Keratinocyte (primary cell): ENCODE data around the gene TRIM14. TPM values are rescaled to one million over a fixed set of nuclear protein-coding genes. Genes with fewer than 3 reads are reported as not detected.

ENCODE experiments used
- DNase-seq: peaks from one replicate; pipeline ENCODE4 v3.0.0-alpha.2; 2011; ENCODE audit warnings: low read depth, missing footprints, low spot score
- FAIRE-seq: peaks from 2 replicates; lab custom pipeline; 2011; peaks lifted over from hg19 to GRCh38; lab: Jason Lieb, UNC
- H2AFZ ChIP-seq: 2 replicates; pipeline ENCODE4 v1.6.0; 2012; ENCODE audit warnings: low read length, control low read depth, inconsistent platforms; ENCODE audit not compliant: control insufficient read depth
- H3K27ac ChIP-seq: 2 replicates; pipeline ENCODE4 v1.5.1; 2011; ENCODE audit warnings: low read length; ENCODE audit not compliant: control insufficient read depth, insufficient read depth
- H3K27me3 ChIP-seq: 3 replicates; pipeline ENCODE4 v1.6.0; 2011; ENCODE audit warnings: low read length; ENCODE audit not compliant: control insufficient read depth, insufficient read depth; ENCODE audit errors: extremely low read depth
- H3K36me3 ChIP-seq, 2 experiments: 2 replicates in 1 of 2; 3 replicates in 1 of 2; pipeline ENCODE4 v1.5.1; 2011; ENCODE audit warnings: low read length in 2 of 2, mild to moderate bottlenecking in 1 of 2; ENCODE audit not compliant: control insufficient read depth in 2 of 2, insufficient read depth in 2 of 2; ENCODE audit errors: extremely low read depth in 1 of 2
- H3K4me1 ChIP-seq: 3 replicates; pipeline ENCODE4 v1.5.1; 2011; ENCODE audit warnings: low read length; ENCODE audit not compliant: control insufficient read depth, insufficient read depth; ENCODE audit errors: extremely low read depth
- H3K4me2 ChIP-seq: 3 replicates; pipeline ENCODE4 v1.6.0; 2011; ENCODE audit warnings: low read depth, low read length; ENCODE audit not compliant: control insufficient read depth, insufficient read depth; ENCODE audit errors: extremely low read depth
- H3K4me3 ChIP-seq, 3 experiments: fragments of 200-600 bp in 1 of 3; sonication (generic) in 1 of 3; 2 replicates in 2 of 3; 3 replicates in 1 of 3; pipeline ENCODE4 v1.5.1; 2011 to 2016; ENCODE audit warnings: low read length in 3 of 3, mild to moderate bottlenecking in 3 of 3, control low read depth in 2 of 3, inconsistent platforms in 1 of 3, low read depth in 1 of 3, mixed read lengths in 1 of 3, mixed run types in 1 of 3, moderate library complexity in 1 of 3; ENCODE audit not compliant: control insufficient read depth in 2 of 3, insufficient read depth in 2 of 3; ENCODE audit errors: extremely low read depth in 1 of 3
- H3K79me2 ChIP-seq: 2 replicates; pipeline ENCODE4 v1.6.0; 2012; ENCODE audit warnings: low read length; ENCODE audit not compliant: control insufficient read depth, insufficient read depth
- H3K9ac ChIP-seq: 3 replicates; pipeline ENCODE4 v1.6.0; 2011; ENCODE audit warnings: low read length; ENCODE audit not compliant: control insufficient read depth, insufficient read depth; ENCODE audit errors: extremely low read depth
- H3K9me1 ChIP-seq: 3 replicates; pipeline ENCODE4 v1.6.0; 2011; ENCODE audit warnings: low read length; ENCODE audit not compliant: control insufficient read depth, insufficient read depth; ENCODE audit errors: extremely low read depth
- H3K9me3 ChIP-seq: 2 replicates; pipeline ENCODE4 v1.5.1; 2012; ENCODE audit warnings: low read depth, low read length; ENCODE audit not compliant: control insufficient read depth
- H4K20me1 ChIP-seq: 3 replicates; pipeline ENCODE4 v1.6.0; 2011; ENCODE audit warnings: low read length; ENCODE audit not compliant: control insufficient read depth, insufficient read depth; ENCODE audit errors: extremely low read depth
- EZH2 ChIP-seq: IDR thresholded peaks from one replicate; pipeline ENCODE4 v1.6.1; 2012; ENCODE audit warnings: inconsistent platforms, mild to moderate bottlenecking, low read length, moderate library complexity
- dilution Hi-C: fragments of 300-500 bp; cut with MboI; formaldehyde crosslinking; loops from one replicate; pipeline ENCODE4 v1.7.0; 2020; ENCODE audit warnings: low sequenced_read_pairs; ENCODE audit not compliant: extremely low pct_ligation_motif_present
- polyA plus RNA-seq, 5 experiments: library from polyadenylated mRNA; depleted of rRNA in 3 of 5; stranded (reverse) in 3 of 5; stranded (forward) in 1 of 5; unstranded in 1 of 5; fragments of >200 nt; gene quantifications; 1 replicate in 1 of 5; 2 replicates in 3 of 5; 3 replicates in 1 of 5; pipeline versions ENCODE4 v1.2.1 to v1.2.3, GENCODE V29; 2011 to 2012; ENCODE audit warnings: missing spikeins in 2 of 5, low read depth in 1 of 5, low replicate concordance in 1 of 5
- TF ChIP-seq, protein P1 (sequence below), 3 experiments: IDR thresholded peaks in 1 of 3; conservative IDR thresholded peaks in 1 of 3; optimal IDR thresholded peaks in 1 of 3; 2 replicates in 2 of 3; 3 replicates in 1 of 3; pipeline versions ENCODE3 to v1.5.1; 2011; ENCODE audit warnings: low read length in 3 of 3, mild to moderate bottlenecking in 3 of 3, moderate library complexity in 2 of 3, control low read depth in 1 of 3, inconsistent platforms in 1 of 3; ENCODE audit not compliant: insufficient read depth in 2 of 3; ENCODE audit errors: extremely low read depth in 1 of 3

Gene TRIM14
- polyA plus RNA-seq, 1 donor (not counting 4 experiments of a cell fraction or from before 2014, with no cell fraction given), result 22.1 TPM

DNA sequence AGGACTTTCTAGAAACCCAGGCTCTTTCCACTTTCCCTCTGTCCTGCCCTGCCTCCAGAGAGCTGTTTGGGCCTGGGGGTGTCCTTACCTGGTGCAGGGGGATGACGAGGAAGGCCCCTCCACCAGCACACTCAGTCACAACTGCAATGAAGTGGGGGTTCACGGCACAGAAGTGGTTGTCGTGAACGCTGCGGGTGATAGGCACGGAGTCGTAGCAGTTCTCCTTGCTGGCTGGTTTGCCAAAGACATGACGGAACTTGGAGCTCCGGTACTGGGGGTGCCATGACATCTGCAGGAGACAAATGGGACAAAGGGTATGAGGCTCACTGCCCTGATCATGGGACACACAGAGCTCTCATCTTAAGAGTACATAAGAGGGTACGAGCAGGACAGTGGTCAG lies 38.4 kb upstream of the TRIM14 start:
- Histone ChIP-seq H3K79me2 (peaks cover 43% of the 10 kb centered on the region), H3K4me3 (no peak overlapping the region), H3K9me1 (peaks cover 5% of the 10 kb centered on the region), H3K9ac (no peak overlapping the region), H3K27me3 (no peaks in the 10 kb centered on the region), H3K4me2 (no peak overlapping the region), H3K36me3 (peaks cover 6 to 15% of the 10 kb centered on the region in 2 experiments), H2AFZ (no peak overlapping the region), H3K27ac (no peak overlapping the region), H3K9me3 (no peaks in the 10 kb centered on the region), H3K4me1 (peaks cover 6% of the 10 kb centered on the region), H4K20me1 (peaks cover 2% of the 10 kb centered on the region)
- dilution Hi-C loops, result no loop called here
- no peak for DNase-seq
- no peak for TF ChIP-seq EZH2
- TF ChIP-seq, protein P1, sequence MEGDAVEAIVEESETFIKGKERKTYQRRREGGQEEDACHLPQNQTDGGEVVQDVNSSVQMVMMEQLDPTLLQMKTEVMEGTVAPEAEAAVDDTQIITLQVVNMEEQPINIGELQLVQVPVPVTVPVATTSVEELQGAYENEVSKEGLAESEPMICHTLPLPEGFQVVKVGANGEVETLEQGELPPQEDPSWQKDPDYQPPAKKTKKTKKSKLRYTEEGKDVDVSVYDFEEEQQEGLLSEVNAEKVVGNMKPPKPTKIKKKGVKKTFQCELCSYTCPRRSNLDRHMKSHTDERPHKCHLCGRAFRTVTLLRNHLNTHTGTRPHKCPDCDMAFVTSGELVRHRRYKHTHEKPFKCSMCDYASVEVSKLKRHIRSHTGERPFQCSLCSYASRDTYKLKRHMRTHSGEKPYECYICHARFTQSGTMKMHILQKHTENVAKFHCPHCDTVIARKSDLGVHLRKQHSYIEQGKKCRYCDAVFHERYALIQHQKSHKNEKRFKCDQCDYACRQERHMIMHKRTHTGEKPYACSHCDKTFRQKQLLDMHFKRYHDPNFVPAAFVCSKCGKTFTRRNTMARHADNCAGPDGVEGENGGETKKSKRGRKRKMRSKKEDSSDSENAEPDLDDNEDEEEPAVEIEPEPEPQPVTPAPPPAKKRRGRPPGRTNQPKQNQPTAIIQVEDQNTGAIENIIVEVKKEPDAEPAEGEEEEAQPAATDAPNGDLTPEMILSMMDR (optimal IDR thresholded peaks at IDR 0.05 in 1 of 3, IDR thresholded peaks at IDR 0.05 in 1 of 3, conservative IDR thresholded peaks at IDR 0.05 in 1 of 3; ENCODE audit: extremely low read depth in 1 of 3, insufficient read depth in 2 of 3, low read length in 3 of 3), result no peak
- FAIRE-seq, result no peak

DNA sequence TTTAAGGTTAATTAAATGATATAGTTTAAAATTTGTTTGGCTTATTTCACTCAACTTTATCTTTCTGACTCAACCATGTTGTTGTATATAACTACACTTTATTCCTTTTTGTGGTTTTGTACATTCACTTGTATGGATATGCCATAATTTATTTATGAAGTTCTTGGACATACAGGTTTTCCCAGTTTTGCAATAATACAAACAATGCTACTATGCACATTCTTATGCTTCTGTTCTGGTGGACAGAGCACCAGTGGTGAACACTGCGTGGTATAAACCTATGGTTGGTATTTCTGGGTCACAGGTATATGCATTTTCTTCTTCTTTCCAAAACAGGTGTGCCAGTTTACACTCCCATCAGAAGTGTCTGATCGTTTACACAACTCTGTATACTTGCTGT lies 35.7 kb upstream of the TRIM14 start:
- peaks cover 21% of the 10 kb centered on the region for H3K79me2 ChIP-seq
- DNase-seq (no peak), FAIRE-seq (no peak)
- no peak overlapping the region for H2AFZ ChIP-seq
- peaks cover 6 to 14% of the 10 kb centered on the region in 2 experiments for H3K36me3 ChIP-seq
- H3K4me1 ChIP-seq, result no peaks in the 10 kb centered on the region
- dilution Hi-C loops, result no loop called here
- no peaks in the 10 kb centered on the region for H3K9me3 ChIP-seq
- H3K9me1 ChIP-seq, result no peaks in the 10 kb centered on the region
- no peak overlapping the region for H3K27ac ChIP-seq
- no peaks in the 10 kb centered on the region for H4K20me1 ChIP-seq
- H3K27me3 ChIP-seq, result no peaks in the 10 kb centered on the region
- TF ChIP-seq, protein P1 (optimal IDR thresholded peaks at IDR 0.05 in 1 of 3, IDR thresholded peaks at IDR 0.05 in 1 of 3, conservative IDR thresholded peaks at IDR 0.05 in 1 of 3; ENCODE audit: extremely low read depth in 1 of 3, insufficient read depth in 2 of 3, low read length in 3 of 3), result no peak
- TF ChIP-seq EZH2, result no peak
- no peak overlapping the region for H3K4me2 ChIP-seq
- no peak overlapping the region for H3K4me3 ChIP-seq
- H3K9ac ChIP-seq, result no peak overlapping the region
